Tibial nerve (tissue), 4 donors: ENCODE results near the gene AAK1.

Source experiments
- CTCF ChIP-seq, 5 experiments: fragments of 200-600 bp in 3 of 5; fragments of 450-650 bp in 2 of 5; sonication (generic) in 3 of 5; IDR thresholded peaks; one replicate each; pipeline ENCODE4 v1.5.1; 2016 to 2019; ENCODE audit warnings: antibody characterized with exemption in 5 of 5, mild to moderate bottlenecking in 3 of 5, moderate library complexity in 2 of 5
- EP300 ChIP-seq, 2 donors: sonication (generic); formaldehyde crosslinking; IDR thresholded peaks; one replicate each; pipeline ENCODE4 v1.6.1; 2017; ENCODE audit warnings: antibody characterized with exemption in 2 of 2, mild to moderate bottlenecking in 1 of 2
- POLR2A ChIP-seq, 2 donors: fragments of 450-650 bp; IDR thresholded peaks; one replicate each; pipeline ENCODE4 v1.6.1; 2017; ENCODE audit warnings: antibody characterized with exemption in 2 of 2, mild to moderate bottlenecking in 2 of 2, moderate library complexity in 2 of 2

- TF ChIP-seq POLR2A (IDR thresholded peaks at IDR 0.05) (no peak), CTCF (IDR thresholded peaks at IDR 0.05) (no peak), EP300 (IDR thresholded peaks at IDR 0.05) (no peak)
Measured at GRCh38 chr2:69588945-69589344, 54.6 kb downstream of the AAK1 start.
